GM12873 (cell line): ENCODE data around the gene NUDCD3.

Source experiments
- TF ChIP-seq, protein P1 (sequence below): IDR thresholded peaks from 2 replicates; pipeline ENCODE4 v1.5.1; 2012; ENCODE audit warnings: low read depth, mild to moderate bottlenecking, moderate library complexity, low read length, control low read depth; ENCODE audit not compliant: insufficient read depth; ENCODE audit errors: missing control alignments

The NUDCD3 gene

DNA sequence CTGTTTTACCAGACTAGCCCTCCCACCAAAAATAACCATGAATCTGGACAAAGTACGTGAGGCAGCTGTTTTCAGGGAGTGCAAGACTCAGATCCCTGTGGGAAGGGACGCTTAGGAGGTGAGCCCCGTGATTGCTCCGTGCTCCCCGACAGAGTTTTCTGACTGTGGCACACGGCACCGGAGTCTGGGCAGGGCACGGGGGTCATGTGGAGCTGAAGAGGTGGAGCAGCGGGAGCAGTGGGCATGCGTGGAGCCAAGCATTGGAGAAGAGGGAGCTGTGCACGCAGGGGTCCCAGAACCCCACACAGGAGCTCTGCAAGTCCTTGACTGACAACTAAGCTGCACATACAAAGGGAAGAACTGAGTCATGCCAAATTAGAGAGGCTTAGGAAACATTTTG, 154.0 kb downstream of the NUDCD3 start:
- TF ChIP-seq, protein P1, sequence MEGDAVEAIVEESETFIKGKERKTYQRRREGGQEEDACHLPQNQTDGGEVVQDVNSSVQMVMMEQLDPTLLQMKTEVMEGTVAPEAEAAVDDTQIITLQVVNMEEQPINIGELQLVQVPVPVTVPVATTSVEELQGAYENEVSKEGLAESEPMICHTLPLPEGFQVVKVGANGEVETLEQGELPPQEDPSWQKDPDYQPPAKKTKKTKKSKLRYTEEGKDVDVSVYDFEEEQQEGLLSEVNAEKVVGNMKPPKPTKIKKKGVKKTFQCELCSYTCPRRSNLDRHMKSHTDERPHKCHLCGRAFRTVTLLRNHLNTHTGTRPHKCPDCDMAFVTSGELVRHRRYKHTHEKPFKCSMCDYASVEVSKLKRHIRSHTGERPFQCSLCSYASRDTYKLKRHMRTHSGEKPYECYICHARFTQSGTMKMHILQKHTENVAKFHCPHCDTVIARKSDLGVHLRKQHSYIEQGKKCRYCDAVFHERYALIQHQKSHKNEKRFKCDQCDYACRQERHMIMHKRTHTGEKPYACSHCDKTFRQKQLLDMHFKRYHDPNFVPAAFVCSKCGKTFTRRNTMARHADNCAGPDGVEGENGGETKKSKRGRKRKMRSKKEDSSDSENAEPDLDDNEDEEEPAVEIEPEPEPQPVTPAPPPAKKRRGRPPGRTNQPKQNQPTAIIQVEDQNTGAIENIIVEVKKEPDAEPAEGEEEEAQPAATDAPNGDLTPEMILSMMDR, result no peak

DNA sequence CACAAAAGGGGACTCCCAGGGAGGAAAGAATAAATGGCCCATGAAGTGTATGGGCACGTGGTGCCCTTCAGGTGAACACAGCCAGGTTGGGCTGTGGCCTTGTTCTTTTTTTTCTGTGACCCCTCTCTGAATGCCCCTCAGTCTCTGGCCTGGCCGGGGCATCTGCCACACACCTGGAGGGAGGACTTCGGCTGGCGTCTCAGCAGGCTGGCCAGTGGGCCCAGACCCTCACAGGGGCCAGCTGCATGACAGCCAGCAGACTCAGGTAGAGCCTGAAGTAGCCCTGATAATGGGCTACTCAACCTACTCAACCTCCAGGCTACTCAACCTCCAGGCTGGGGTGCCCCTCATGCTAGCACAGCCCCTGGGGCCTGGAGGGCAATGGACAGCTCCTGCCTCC, 155.3 kb downstream of the NUDCD3 start:
- TF ChIP-seq, protein P1, result no peak

DNA sequence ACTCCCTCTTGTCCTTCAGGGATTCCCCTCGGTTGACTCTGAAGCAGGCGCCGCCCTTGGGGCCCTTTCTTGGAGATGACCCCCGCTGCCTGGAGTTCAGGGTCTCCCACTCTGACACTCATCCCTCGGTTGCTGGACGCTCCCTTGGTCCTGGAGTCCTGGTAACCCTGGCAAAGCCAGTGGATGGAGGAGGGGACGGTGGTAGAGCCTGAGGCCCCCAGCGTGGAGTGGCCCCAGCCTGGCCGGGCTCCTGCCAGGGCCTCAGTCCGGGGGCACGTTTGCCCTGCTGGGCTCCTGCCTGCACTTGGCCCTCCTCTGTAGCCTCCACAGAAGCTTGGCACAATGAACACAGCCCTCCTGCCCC, 155.7 kb downstream of the NUDCD3 start:
- TF ChIP-seq, protein P1, result no peak

- TF ChIP-seq, protein P1, result no peak
These were observed 156.3 kb downstream of the NUDCD3 start for GRCh38 chr7:44333911-44334733.

DNA sequence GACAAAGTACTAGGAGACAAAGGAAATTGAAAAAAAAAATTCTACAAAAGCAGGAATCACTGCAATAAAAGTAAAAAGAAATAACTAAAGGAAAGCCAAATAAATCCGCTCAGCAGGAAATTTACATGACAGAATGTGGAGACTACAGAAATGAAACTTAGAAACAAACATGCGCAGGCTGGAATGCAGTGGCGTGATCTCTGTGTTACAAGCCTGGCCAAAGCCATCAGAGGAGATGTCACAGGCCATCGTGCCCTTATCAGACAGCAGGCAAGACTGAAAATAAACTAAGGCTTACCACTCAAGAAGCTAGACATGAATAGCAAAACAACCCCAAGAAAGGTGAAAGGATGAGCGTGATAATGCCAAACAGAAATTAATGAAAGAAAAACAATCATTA, 158.8 kb downstream of the NUDCD3 start:
- TF ChIP-seq, protein P1, result no peak

DNA sequence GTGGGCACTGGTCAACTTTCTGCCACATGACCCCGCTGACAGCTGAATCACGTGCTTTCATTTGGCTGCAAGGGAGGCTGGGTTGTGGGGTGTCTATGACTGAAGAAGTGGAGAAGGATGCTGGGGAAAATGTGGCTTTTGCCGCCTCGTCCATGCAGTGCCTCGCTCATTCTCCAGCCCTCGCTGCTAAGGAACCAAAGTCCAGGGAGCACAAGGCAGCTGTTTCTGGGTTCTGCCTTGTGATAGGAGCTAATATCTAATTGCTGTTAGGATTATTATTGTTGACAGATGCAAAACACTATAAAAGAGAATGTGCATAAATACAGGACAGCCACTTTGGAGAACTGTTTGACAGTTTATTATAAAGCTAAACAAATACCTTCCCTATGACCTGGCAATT, 160.1 kb downstream of the NUDCD3 start:
- TF ChIP-seq, protein P1, result no peak

DNA sequence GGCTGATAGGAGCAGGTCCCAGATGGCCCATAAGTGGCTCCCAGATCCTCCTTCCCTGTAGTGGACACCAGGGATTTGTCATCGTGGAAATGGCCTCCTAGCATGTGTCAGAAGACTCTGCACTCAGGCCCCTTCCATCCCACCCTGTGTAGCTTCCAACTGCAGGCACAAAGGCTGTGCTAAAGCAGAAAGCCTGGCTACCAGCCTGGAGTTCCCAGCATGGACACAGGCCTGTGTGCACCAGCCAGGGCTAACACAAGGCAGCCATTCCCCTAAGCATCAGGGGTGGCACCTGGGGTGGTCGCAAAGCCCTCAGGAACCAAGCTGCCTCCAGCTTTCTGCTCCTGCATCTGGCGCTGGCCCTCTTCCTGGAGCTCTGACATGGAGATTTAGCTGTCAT, 160.6 kb downstream of the NUDCD3 start:
- TF ChIP-seq, protein P1, result no peak
